Measurements from ENCODE around the gene RFT1.

Gene RFT1

DNA sequence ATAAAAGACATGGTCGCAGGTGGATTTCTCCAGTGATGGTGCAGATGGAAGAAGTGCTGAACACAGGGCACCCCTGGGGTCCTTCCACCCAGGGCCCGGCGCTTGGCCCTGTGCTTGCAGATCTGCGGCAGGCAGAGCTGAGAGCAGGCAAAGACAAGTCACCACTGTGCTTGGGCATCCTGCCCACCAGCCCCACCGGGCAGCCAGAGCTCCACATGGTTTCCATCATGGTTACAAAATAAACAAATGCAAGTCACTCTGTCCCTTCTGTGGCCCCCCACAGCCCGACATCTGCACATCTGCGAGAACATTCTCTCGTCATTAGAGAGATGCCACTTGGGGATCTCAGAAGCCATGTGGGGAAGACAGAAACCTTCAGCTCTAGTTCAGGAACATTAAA is 46.7 kb downstream of the RFT1 start:
- no peak for DNase-seq

DNA sequence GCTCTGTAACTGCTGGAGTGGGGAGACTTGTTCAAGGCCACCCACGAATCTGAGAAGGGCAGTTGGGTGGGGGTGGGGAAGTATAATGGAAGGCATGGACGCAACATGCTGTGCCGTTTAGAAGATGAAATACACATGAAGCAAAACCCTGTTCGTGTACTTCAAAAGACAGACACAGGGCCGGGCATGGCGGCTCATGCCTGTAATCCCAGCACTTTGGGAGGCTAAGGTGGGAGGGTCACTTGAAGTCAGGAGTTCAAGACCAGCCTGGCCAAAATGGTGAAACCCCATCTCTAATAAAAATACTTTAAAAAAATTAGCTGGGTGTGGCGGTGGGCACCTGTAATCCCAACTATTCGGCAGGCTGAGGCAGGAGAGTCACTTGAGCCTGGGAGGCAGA is 47.5 kb downstream of the RFT1 start:
- no peak for DNase-seq

DNA sequence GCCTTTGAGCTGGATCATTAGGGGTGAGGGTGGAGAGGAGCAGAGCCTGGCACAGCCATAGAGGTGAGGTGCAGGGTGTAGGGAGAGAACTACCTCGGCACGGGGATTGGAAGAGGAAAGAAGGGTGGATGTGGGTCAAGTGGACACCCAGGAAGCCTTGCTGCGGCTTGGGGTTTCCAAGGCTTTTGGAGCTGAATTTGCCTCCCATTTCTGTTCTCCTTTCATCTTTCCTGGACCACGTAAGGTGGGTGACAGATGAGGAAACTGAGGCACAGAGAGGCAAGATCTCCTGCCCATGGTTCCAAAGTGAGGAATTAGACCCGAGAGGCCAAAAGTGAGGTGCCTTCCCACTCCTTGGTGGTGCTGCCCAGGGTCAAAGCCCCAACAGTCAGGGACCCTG is 48.9 kb downstream of the RFT1 start:
- no peak for DNase-seq

GRCh38 chr3:53080612-53081205 is 49.5 kb downstream of the RFT1 start:
- DNase-seq = no peak

DNA sequence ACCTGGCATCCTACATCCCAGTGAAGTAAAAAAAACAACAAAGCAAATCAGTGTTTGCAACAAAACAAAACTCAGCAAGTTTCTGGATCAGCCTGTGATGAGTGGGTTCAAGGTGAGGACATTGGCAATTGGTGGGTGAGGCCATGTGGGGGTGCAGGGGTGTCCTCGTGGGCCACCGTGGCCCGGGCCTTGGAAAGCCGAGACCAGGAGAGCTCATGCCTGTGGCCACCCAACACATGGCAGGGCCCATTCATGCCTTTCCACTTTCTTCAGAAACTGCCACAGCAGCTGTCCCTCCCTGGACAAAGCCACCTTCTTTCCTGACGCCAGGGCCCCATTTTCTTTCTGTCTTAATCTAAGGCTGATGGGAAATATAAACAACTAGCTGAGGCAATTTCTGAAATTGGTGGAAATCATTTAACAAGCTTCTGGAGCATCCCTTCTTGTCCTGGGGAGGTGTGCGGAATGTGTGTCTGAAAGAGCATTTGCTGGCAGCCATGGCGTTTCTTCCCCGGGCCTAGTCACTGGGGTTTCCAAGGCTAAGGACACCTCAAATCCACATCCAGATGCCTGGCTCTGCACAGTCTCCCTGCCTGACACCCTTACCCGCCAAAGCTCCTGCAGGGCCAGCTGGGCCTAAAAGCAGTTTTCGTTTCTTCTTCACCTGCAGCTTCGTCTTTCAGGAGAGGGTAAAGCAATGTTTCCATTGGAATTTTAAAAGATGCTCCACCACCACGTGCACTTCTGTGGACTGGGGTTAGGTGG is 50.3 kb downstream of the RFT1 start:
- no peak for DNase-seq

DNA sequence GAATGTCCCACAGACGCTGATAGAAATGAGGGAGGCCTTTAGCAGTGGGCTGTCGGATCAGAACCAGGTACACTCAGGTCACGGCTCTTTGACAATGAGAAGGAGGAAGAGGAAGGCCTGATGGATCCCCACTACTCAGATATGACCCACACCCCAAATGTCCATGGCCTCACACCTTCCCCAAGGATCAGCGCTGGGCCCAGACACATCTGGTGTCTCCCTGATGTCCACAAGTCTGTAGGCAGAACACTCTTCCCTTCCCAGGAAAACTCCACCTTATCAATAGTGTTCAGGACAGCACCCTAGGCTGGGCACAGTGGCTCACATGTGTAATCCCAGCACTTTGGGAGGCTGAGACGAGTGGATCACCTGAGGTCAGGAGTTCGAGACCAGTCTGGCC is 51.1 kb downstream of the RFT1 start:
- no peak for DNase-seq

GRCh38 chr3:53078656-53079055 is 51.6 kb downstream of the RFT1 start:
- no peak for DNase-seq

DNA sequence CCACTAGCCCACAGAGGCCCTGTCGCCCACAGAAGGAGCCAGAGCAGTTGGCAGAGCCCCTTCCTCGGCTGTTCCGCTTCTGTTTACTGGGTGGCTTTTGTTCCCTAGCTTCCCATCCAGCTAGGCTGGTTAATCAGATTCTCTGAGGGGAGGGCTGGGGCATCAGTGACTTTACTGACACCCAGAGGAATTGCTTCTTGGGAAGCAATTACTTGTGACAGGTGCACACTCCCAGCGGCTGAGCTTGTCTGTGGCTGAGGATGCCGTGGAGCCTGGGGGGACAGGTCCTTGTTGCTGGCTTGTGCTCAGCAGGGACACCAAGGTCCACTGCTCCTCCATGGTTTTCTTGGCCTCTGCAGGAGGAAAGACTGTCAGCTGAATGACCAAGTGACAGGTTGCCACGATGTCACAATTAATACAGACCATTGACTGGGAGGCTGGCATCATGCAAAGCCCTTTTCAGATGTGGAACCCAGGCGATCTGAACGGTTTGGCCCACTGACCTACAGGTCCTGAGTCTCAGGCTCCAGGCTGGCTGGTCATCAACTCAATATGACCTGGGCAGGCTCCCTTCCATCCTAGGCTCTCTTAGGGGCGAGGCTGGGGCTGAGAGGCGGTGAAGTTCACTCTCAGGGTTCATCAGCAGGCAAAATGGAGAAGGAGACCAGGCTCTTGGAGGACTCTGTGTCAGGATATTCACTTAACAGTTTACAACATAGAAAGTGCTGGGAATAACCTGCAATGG is 52.6 kb downstream of the RFT1 start:
- no peak for DNase-seq

GRCh38 chr3:53075743-53076140 is 54.5 kb downstream of the RFT1 start:
- DNase-seq = no peak

DNA sequence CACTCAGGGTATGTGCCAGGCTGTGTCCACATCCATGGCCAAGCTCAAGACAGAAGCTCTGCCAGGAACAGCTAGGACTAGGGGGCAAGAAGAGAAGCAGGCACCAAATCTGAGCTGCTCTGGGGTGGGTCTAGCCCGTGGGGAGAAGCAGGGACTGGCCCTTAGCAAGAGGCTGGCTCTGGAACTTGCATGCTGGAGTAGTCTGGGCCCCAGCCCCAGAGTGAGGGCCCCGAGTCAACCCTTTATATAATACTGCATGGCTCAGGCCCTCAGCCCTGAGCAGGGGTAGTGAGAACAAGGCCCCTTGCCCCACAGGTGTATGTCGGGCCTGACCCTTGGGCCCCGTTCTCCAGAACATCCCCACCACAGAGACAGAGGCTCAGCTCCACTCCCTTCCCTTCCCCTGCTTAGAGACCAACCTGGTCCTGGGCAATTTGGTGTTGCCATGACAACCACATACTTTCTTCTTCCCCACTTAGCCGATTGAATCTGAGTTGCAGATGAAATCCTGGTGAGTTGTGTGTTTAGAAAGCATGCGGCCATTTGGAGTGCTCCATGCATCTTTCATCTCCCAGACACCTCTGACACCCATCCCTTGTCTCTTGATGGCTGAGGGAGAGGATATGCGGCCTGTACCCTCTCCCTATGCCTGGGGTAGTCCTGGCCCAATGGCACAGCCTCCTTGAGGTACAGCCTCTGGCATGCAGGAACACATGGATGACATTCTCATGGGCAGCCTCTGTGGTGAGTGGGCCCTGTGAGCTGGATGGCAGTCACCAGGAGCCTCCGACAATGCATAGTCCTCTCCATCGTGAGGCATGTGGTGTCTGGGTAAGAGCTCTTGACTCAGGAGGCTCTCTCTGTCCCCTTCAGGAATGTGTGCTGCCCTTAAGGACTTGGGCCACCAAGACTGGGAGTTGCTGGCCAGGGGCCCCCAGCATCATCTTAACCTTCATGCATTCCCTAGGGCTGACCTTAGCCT is 55.2 kb downstream of the RFT1 start:
- no peak for DNase-seq

- DNase-seq = no peak
Measured at GRCh38 chr3:53074366-53074696, 55.9 kb downstream of the RFT1 start.

DNA sequence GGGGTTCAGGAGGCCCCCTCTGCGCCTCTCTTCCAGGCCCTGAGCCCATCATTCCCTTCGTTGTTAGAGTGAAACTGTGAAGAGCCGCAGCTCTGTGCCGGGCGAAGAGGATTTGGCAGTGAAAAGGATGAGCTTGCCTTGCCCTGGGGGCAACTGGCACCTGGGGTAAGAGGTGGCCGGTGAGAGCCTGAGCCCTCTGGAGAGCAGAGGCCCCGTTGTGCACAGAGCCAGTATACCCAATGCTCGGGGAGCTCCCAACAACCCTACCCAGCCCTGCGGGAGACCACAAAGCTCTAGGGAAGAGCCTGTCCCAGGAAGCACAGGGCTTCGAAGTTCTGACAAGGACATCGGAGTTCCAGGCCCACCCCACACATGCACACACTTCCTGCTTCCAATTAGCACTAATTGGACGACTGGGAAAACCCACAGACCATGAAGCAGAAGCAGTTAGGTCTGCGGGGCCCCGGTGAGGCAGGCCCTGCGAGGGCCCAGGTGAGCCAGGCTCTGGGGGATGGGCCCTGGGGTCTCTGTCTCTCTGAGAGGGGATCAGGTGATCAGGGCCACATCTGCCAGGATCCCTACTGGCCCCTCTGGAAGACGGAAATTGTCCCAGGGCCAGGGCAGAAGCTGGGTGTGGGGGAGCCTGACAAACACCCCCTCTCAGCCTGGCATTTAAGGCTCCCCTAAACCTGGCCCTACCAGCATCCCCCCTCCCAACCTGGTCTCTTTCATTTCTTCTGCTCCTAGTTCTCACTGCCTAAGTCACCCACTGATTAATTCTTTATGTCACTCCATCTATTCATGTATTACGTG is 56.5 kb downstream of the RFT1 start:
- DNase-seq = no peak

- peak; percentile 28 for DNase-seq
Measured at GRCh38 chr3:53072653-53073552, 57.3 kb downstream of the RFT1 start.

DNA sequence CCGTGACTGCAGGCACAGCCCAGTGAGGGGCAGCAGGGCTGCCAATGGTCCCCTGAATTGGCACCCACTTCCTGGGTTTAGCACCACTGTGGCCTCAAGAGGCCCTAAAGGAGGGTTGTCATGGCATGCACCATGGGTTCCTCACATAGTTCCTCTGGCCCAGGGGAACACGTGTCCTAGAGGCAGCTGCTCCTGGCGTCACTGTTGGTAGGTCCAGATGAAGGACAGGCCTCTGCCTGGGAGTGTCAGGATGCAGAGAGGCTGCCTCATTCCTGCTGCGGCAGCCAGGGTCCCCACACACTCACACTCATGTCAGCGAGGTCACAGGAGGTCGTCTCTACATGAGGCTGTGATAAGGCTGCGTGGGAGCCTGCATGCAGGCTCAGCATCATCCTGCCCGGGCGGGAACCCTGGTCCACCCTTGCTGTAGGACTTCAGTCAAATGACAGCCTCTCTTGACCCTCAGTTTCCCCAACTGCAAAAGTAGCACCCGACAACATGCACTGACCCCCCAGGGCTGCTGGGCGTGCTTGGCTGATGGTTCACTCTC is 58.3 kb downstream of the RFT1 start:
- DNase-seq = no peak

DNA sequence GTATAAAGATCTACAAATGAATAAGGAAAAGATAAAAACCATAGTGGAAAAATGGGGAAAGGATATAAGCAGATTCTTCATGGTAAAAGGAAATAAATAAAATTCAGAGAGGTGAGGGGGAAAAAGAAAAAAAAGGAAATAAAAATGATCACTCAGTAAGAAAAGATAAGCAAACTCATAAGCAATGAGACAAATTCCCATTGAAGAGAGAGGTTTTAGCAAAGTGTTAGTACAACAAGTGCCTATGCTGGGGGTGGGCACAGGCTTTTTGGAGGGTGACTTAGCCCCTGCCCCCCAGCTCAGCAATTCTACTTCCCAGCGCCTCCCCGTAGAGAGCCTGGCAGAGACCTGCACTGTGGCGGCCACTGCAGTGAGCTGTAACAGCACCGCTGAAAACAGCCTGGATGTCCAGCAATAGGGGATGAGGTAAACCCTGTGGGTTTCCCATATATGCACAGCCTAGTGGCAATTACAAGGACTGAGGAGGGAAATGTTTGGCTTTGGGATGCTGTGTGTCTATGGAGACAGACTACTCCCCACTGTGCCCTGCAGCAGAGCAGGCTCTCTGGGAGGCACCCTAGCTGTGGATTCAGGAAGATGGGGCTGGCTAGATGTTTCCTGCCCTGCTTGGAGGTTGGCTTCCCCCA is 60.7 kb downstream of the RFT1 start:
- DNase-seq = no peak

- DNase-seq = no peak
Measured at GRCh38 chr3:53068176-53068575, 62.1 kb downstream of the RFT1 start.

DNA sequence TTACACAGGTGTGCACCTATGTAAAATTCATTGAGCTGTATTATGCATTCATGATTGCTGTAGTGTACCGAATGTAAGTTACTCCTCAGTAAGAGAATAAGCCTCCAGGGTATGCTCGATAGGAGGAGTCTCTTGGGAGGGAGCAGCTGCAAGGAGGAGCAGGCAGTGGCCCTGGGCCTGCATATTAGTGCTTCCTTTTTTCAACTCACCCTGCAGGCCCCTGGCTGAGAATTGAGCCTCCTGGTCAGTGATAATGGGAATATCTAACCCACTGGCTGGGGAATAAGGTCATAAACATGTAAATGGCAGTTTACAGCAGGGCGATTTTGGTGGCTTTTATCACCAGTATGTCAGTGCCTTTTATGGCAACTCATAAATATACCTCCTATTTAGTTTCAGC is 62.7 kb downstream of the RFT1 start:
- no peak for DNase-seq

- no peak for DNase-seq
Measured at GRCh38 chr3:53065841-53066480, 64.3 kb downstream of the RFT1 start.

- DNase-seq = no peak
Measured at GRCh38 chr3:53062905-53063304, 67.3 kb downstream of the RFT1 start.

DNA sequence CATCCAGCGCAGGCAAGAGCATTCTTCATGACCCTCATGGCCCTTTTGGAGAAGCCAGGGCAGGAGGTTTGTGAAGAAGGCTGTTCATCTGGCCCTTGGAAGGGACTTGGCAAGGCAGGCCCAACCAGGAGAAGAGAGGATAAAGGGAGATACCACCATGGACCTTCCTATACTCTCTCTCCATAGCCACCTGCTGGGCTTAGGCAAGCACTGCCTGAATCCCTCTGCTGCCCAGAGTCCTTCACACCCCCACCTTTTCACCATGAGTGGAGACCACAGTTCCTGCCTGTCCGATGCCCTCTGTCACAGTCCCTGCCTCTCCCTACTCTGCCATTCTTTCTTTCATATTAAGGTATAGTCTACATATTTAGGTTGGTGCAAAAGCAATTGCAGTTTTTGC is 73.8 kb downstream of the RFT1 start:
- DNase-seq = no peak

Data from DMS79 (cell line).